ENCODE measurements around the gene RPL38.
"Not testable (repeated sequence)": the region's sequence is repeated elsewhere in the genome, so short reads cannot be mapped to it uniquely, and the experiment has no call there.

The RPL38 gene

GRCh38 chr17:74183411-74183810 is 20.1 kb upstream of the RPL38 start:
- no peak for DNase-seq (ENCODE audit: low spot score)

GRCh38 chr17:74185571-74186185 is 17.8 kb upstream of the RPL38 start:
- DNase-seq (ENCODE audit: low spot score), result no peak

- no peak for DNase-seq (ENCODE audit: low spot score)
These were observed 17.0 kb upstream of the RPL38 start for GRCh38 chr17:74186498-74186897.

GRCh38 chr17:74187761-74188160 is 15.7 kb upstream of the RPL38 start:
- no peak for DNase-seq (ENCODE audit: low spot score)

GRCh38 chr17:74188687-74189086 is 14.8 kb upstream of the RPL38 start:
- not testable (repeated sequence) for DNase-seq (ENCODE audit: low spot score)

GRCh38 chr17:74190154-74190553 is 13.3 kb upstream of the RPL38 start:
- DNase-seq (ENCODE audit: low spot score), result peak; percentile 35

- no peak for DNase-seq (ENCODE audit: low spot score)
These were observed 12.6 kb upstream of the RPL38 start for GRCh38 chr17:74190807-74191406.

- DNase-seq (ENCODE audit: low spot score), result no peak
These were observed 10.3 kb upstream of the RPL38 start for GRCh38 chr17:74192950-74193781.

GRCh38 chr17:74194682-74195081 is 8.8 kb upstream of the RPL38 start:
- DNase-seq (ENCODE audit: low spot score), result no peak

- DNase-seq (ENCODE audit: low spot score), result no peak
These were observed 6.7 kb upstream of the RPL38 start for GRCh38 chr17:74196541-74197317.

- DNase-seq (ENCODE audit: low spot score), result no peak
These were observed 5.7 kb upstream of the RPL38 start for GRCh38 chr17:74197801-74198200.

- no peak for DNase-seq (ENCODE audit: low spot score)
These were observed 4.8 kb upstream of the RPL38 start for GRCh38 chr17:74198694-74199093.

- DNase-seq (ENCODE audit: low spot score), result peak; percentile 56
These were observed 4.0 kb upstream of the RPL38 start for GRCh38 chr17:74199306-74200092.

GRCh38 chr17:74200112-74200511 is 3.4 kb upstream of the RPL38 start:
- no peak for DNase-seq (ENCODE audit: low spot score)

GRCh38 chr17:74201250-74201649 is 2.2 kb upstream of the RPL38 start:
- no peak for DNase-seq (ENCODE audit: low spot score)

GRCh38 chr17:74201948-74202347 is 1.5 kb upstream of the RPL38 start:
- no peak for DNase-seq (ENCODE audit: low spot score)

GRCh38 chr17:74202938-74203337 is 540 bp upstream of the RPL38 start:
- DNase-seq (ENCODE audit: low spot score), result no peak

GRCh38 chr17:74204474-74204873 is 996 bp downstream of the RPL38 start:
- no peak for DNase-seq (ENCODE audit: low spot score)

- DNase-seq (ENCODE audit: low spot score), result no peak
These were observed 1.8 kb downstream of the RPL38 start for GRCh38 chr17:74205274-74205673.

- no peak for DNase-seq (ENCODE audit: low spot score)
These were observed 2.9 kb downstream of the RPL38 start for GRCh38 chr17:74206332-74206818.

Data from kidney capillary endothelial cell (primary cell).